Measurements from ENCODE around the gene METTL1. TPM values are rescaled to one million over a fixed set of nuclear protein-coding genes. Genes with fewer than 3 reads are reported as not detected.

Gene METTL1
- total and polyA plus RNA-seq, 9 of the 15 experiments (the other 6 are each of a cell fraction or from before 2014, with no cell fraction given) = 12.6 to 65.9 (median 39.2) TPM

GRCh38 chr12:57770734-57771133, 1.2 kb downstream of the METTL1 start:
- ChIA-PET POLR2A (interaction anchor here (0.6 to 1.0 kb wide), 4 partner anchors 9 to 32 kb away, joined by 3 to 4 read pairs (median 3); no protein-coding TSS in a partner anchor), CTCF (ENCODE audit: low intra/inter-chr PET ratio) (no interaction called here)
- peak overlapping the region; percentile 91 to 100; a peak in 3 of 4 replicates for H3K9ac ChIP-seq (ENCODE audit: insufficient read depth in 1 of 2, low read depth in 2 of 2, low read length in 2 of 2)
- no peak for TF ChIP-seq ZNF282 (CRISPR knock-in tag; IDR thresholded peaks at IDR 0.05)
- TF ChIP-seq ELK3 (CRISPR knock-in tag; IDR thresholded peaks at IDR 0.05) = no peak
- TF ChIP-seq MAFG (tag; conservative IDR thresholded peaks at IDR 0.05) = peak; percentile 84
- TF ChIP-seq NCOA6 (IDR thresholded peaks at IDR 0.05) = no peak
- no peak for TF ChIP-seq HINFP (tag; conservative IDR thresholded peaks at IDR 0.05; ENCODE audit: low read depth)
- peak; percentile 95 for TF ChIP-seq ZNF316 (IDR thresholded peaks at IDR 0.05)
- no peak for TF ChIP-seq ZNF12 (CRISPR knock-in tag; IDR thresholded peaks at IDR 0.05)
- no peak for TF ChIP-seq ZNF280A (IDR thresholded peaks at IDR 0.05; ENCODE audit: low read depth, partially characterized antibody)
- no peak for TF ChIP-seq PKNOX1 (IDR thresholded peaks at IDR 0.05)
- no peak for TF ChIP-seq NFYB (IDR thresholded peaks at IDR 0.05; ENCODE audit: extremely low read depth, insufficient read length)
- TF ChIP-seq SOX6 (IDR thresholded peaks at IDR 0.05) = no peak
- TF ChIP-seq CTCF (IDR thresholded peaks at IDR 0.05 in 2 of 3, conservative IDR thresholded peaks at IDR 0.05 in 1 of 3; ENCODE audit: insufficient read depth in 2 of 3, low read depth in 1 of 3, low read length in 3 of 3) = no peak
- peak; percentile 81 for TF ChIP-seq MAFF (IDR thresholded peaks at IDR 0.05; ENCODE audit: low read length)
- TF ChIP-seq MLLT1 (IDR thresholded peaks at IDR 0.05) = no peak
- no peak for TF ChIP-seq ZNF3 (CRISPR knock-in tag; IDR thresholded peaks at IDR 0.05)

More at GRCh38 chr12:57770734-57771133, 1.2 kb downstream of the METTL1 start:
- 32% methylated on average over 4 of the region's 4 CpGs for WGBS (ENCODE audit: insufficient coverage, low coverage, missing lambda C conversion rate)
- Histone ChIP-seq H3K4me2 (ENCODE audit: insufficient read depth, low read length) (peak overlapping the region; percentile 99), H3K27ac (ENCODE audit: extremely low read depth, low read depth, low read length) (peak overlapping the region; percentile 93), H3K4me1 (replicated peaks in 1 of 2; ENCODE audit: control insufficient read depth in 2 of 2, insufficient read depth in 2 of 2, low read length in 2 of 2) (peaks cover 23 to 40% of the 10 kb centered on the region in 2 experiments), H3K4me3 (peak overlapping the region; percentile 71; the same call in 1 of the 2 replicates), H3K36me3 (ENCODE audit: control insufficient read depth, insufficient read depth, low read length) (peaks cover 40% of the 10 kb centered on the region), H3K79me2 (ENCODE audit: control insufficient read depth, insufficient read depth, low read length) (peaks cover 27% of the 10 kb centered on the region), H2AFZ (ENCODE audit: low read depth, low read length) (0 out of 2 replicates have a peak overlapping the region, but pooled peaks have one; percentile 98), H3K9me3 (replicated peaks; ENCODE audit: control insufficient read depth, insufficient read depth, low read depth, low read length) (no peaks in the 10 kb centered on the region), H4K20me1 (replicated peaks; ENCODE audit: control insufficient read depth, insufficient read depth, low read length) (no peaks in the 10 kb centered on the region), H3K27me3 (ENCODE audit: control insufficient read depth in 2 of 2, insufficient read depth in 2 of 2, low read length in 2 of 2) (no peaks in the 10 kb centered on the region), H3K9me1 (ENCODE audit: control insufficient read depth, insufficient read depth, low read length) (no peaks in the 10 kb centered on the region)
- DNase-seq (ENCODE audit: extremely low read depth in 1 of 4, low spot score in 3 of 4) (no peak), ATAC-seq (no peak), FAIRE-seq (no peak)
- intact Hi-C loops (cut with micrococcal nuclease) = no loop called here
- in situ Hi-C loops (cut with MboI) = no loop called here
- no TSS peak for BruUV-seq (replicated peaks)

All from K562 (cell line).